ENCODE results near the gene KIAA1549. TPM values are rescaled to one million over a fixed set of nuclear protein-coding genes. Genes with fewer than 3 reads are reported as not detected.

The KIAA1549 gene
- total and polyA plus RNA-seq, 2 of the 8 experiments (the other 6 are each of a cell fraction or from before 2014, with no cell fraction given): 6.5 to 17.3 TPM

GRCh38 chr7:138919911-138920310 is 61.3 kb downstream of the KIAA1549 start:
- TF ChIP-seq KDM5A (IDR thresholded peaks at IDR 0.05; ENCODE audit: low read length) (no peak), TEAD4 (IDR thresholded peaks at IDR 0.05; ENCODE audit: low read depth, low read length) (0 out of 2 replicates have a peak, but pooled peaks have one; percentile 27)
- 71% methylated on average over 5 of the region's 5 CpGs; no CpG with 5 or more reads in 1 of the 2 experiments for WGBS, 2 experiments (ENCODE audit: extremely low coverage in 1 of 2, insufficient coverage in 1 of 2, insufficient read length in 1 of 2, insufficient replicate concordance in 2 of 2, low coverage in 1 of 2, low lambda C conversion rate in 2 of 2, missing lambda C conversion rate in 1 of 2)
- Histone ChIP-seq H3K14ac (ENCODE audit: insufficient read length) (no peak overlapping the region), H4K5ac (ENCODE audit: insufficient read length, low read depth, low read length) (no peak overlapping the region), H2BK5ac (ENCODE audit: low read depth, low read length) (no peak overlapping the region), H3K79me1 (ENCODE audit: low read depth, low read length) (peaks cover 3% of the 10 kb centered on the region; the same call in 1 of the 2 replicates), H3K4me1 (replicated peaks in 1 of 4; ENCODE audit: control insufficient read depth in 3 of 4, insufficient read depth in 4 of 4, low read length in 3 of 4) (peaks cover 0 to 4% (median under 1%) of the 10 kb centered on the region in 4 experiments; a peak in 2 of 7 replicates), H3K27me3 (replicated peaks in 1 of 4; ENCODE audit: control insufficient read depth in 3 of 4, extremely low read depth in 1 of 4, insufficient read depth in 3 of 4, low read length in 3 of 4) (no peaks in the 10 kb centered on the region), H4K91ac (replicated peaks; ENCODE audit: insufficient read length, low read length) (no peak overlapping the region), H2AFZ (ENCODE audit: low read length) (no peak overlapping the region), H3K79me2 (ENCODE audit: control insufficient read depth in 1 of 2, insufficient read depth in 2 of 2, low read length in 2 of 2) (peaks cover 0 to 8% of the 10 kb centered on the region in 2 experiments; a peak in 1 of 4 replicates), H3K4me3 (ENCODE audit: extremely low read depth in 1 of 4, insufficient read depth in 2 of 4, low read depth in 3 of 4, low read length in 4 of 4) (no peak overlapping the region), H3K56ac (replicated peaks; ENCODE audit: insufficient read length, low read depth, low read length) (no peak overlapping the region), H4K20me1 (replicated peaks in 1 of 2; ENCODE audit: control insufficient read depth in 1 of 2, insufficient read depth in 2 of 2, low read length in 2 of 2) (peaks cover 0 to 3% of the 10 kb centered on the region in 2 experiments), H2BK20ac (ENCODE audit: low read length) (no peak overlapping the region), H2BK120ac (replicated peaks; ENCODE audit: low read depth, low read length) (no peak overlapping the region), H3K4ac (replicated peaks; ENCODE audit: insufficient read length, low read depth, low read length) (no peak overlapping the region), H3K4me2 (ENCODE audit: insufficient read depth in 1 of 2, low read depth in 2 of 2, low read length in 2 of 2) (no peak overlapping the region), H3K23me2 (ENCODE audit: low read depth, low read length) (no peaks in the 10 kb centered on the region), H4K8ac (ENCODE audit: extremely low read depth, insufficient read depth, low read length) (no peak overlapping the region; the same call in 1 of the 2 replicates), H3K18ac (ENCODE audit: extremely low read depth, low read length) (no peak overlapping the region), H3K9ac (replicated peaks in 1 of 4; ENCODE audit: extremely low read depth in 1 of 4, low read depth in 3 of 4, low read length in 3 of 4) (no peak overlapping the region), H2BK15ac (ENCODE audit: low read length) (no peak overlapping the region), H3K9me3 (ENCODE audit: insufficient read depth in 2 of 2, low read depth in 1 of 2, low read length in 1 of 2) (no peaks in the 10 kb centered on the region), H2AK5ac (ENCODE audit: low read depth, low read length) (no peak overlapping the region), H3K36me3 (ENCODE audit: control insufficient read depth in 2 of 4, insufficient read depth in 4 of 4, low read length in 3 of 4) (peaks cover 4 to 22% (median 14%) of the 10 kb centered on the region in 4 experiments; a peak in 6 of 8 replicates), H3K23ac (ENCODE audit: insufficient read length) (no peak overlapping the region), H2BK12ac (ENCODE audit: low read depth, low read length) (no peak overlapping the region), H3K27ac (ENCODE audit: low read depth, low read length) (no peak overlapping the region)
- CTCF ChIA-PET (ENCODE audit: partially characterized antibody): interaction anchor here (0.6 to 1.4 kb wide), 7 partner anchors 9 to 1524 kb away, joined by 3 to 5 read pairs (median 3); no protein-coding TSS in a partner anchor
- DNase-seq (ENCODE audit: low read depth in 1 of 2, low spot score in 2 of 2) (no peak), FAIRE-seq (peak; percentile 19)
- POLR2A ChIA-PET (ENCODE audit: partially characterized antibody): interaction anchor here (0.6 to 1.2 kb wide), 4 partner anchors 12 to 62 kb away, joined by 3 read pairs; no protein-coding TSS in a partner anchor

Data from H1 (cell line).